CD14-positive monocyte (primary cell): ENCODE results near the gene SPATS2. TPM values are rescaled to one million over a fixed set of nuclear protein-coding genes. Genes with fewer than 3 reads are reported as not detected.

Source experiments
- DNase-seq, 3 donors: peaks; one replicate each; pipeline ENCODE4 v3.0.0-alpha.2; 2011 to 2022
- H2AFZ ChIP-seq: 2 replicates; pipeline ENCODE4 v1.6.0; 2012; ENCODE audit warnings: mild to moderate bottlenecking, low read depth, low read length, inconsistent platforms; ENCODE audit not compliant: insufficient read depth, poor library complexity, severe bottlenecking
- H3K27ac ChIP-seq, 2 donors: 1 replicate in 1 of 2; 2 replicates in 1 of 2; pipeline ENCODE4 v1.5.1; 2012 to 2013; ENCODE audit warnings: low read length in 2 of 2, control low read depth in 1 of 2, inconsistent platforms in 1 of 2, low read depth in 1 of 2, mild to moderate bottlenecking in 1 of 2
- H3K27me3 ChIP-seq, 2 donors: one replicate each; pipeline versions ENCODE4 v1.6.0 to v1.6.1; 2011 to 2013; ENCODE audit warnings: low read length in 2 of 2; ENCODE audit not compliant: control insufficient read depth in 2 of 2, insufficient read depth in 2 of 2
- H3K36me3 ChIP-seq, 2 donors: replicated peaks in 1 of 2; 1 replicate in 1 of 2; 2 replicates in 1 of 2; pipeline versions ENCODE4 v1.5.1 to v1.6.1; 2012 to 2013; ENCODE audit warnings: low read length in 2 of 2, control low read depth in 1 of 2, inconsistent platforms in 1 of 2, mild to moderate bottlenecking in 1 of 2; ENCODE audit not compliant: insufficient read depth in 2 of 2, control insufficient read depth in 1 of 2
- H3K4me1 ChIP-seq, 2 donors: 1 replicate in 1 of 2; 2 replicates in 1 of 2; pipeline versions ENCODE4 v1.5.1 to v1.6.1; 2012 to 2013; ENCODE audit warnings: low read length in 2 of 2, control low read depth in 1 of 2, inconsistent platforms in 1 of 2, mild to moderate bottlenecking in 1 of 2, moderate library complexity in 1 of 2; ENCODE audit not compliant: insufficient read depth in 2 of 2, control insufficient read depth in 1 of 2
- H3K4me2 ChIP-seq: replicated peaks from 2 replicates; pipeline ENCODE3; 2012; ENCODE audit warnings: low read length, moderate library complexity, mild to moderate bottlenecking; ENCODE audit not compliant: poor library complexity, severe bottlenecking; ENCODE audit errors: extremely low read depth
- H3K4me3 ChIP-seq, 3 experiments: fragments of 200-600 bp in 1 of 3; sonication (generic) in 1 of 3; replicated peaks in 1 of 3; 1 replicate in 2 of 3; 2 replicates in 1 of 3; pipeline ENCODE4 v1.5.1; 2011 to 2013; ENCODE audit warnings: low read length in 3 of 3, mild to moderate bottlenecking in 3 of 3, control low read depth in 2 of 3, low read depth in 2 of 3, inconsistent platforms in 1 of 3, moderate library complexity in 1 of 3
- H3K79me2 ChIP-seq: 2 replicates; pipeline ENCODE4 v1.6.0; 2012; ENCODE audit warnings: mild to moderate bottlenecking, control low read depth, inconsistent platforms, low read length, moderate library complexity; ENCODE audit not compliant: insufficient read depth
- H3K9ac ChIP-seq: 2 replicates; pipeline ENCODE4 v1.6.0; 2017; ENCODE audit warnings: low read length, mild to moderate bottlenecking; ENCODE audit not compliant: insufficient read depth, poor library complexity, severe bottlenecking
- H3K9me3 ChIP-seq, 2 donors: replicated peaks in 1 of 2; 1 replicate in 1 of 2; 2 replicates in 1 of 2; pipeline versions ENCODE4 v1.5.1 to v1.6.1; 2012 to 2013; ENCODE audit warnings: low read length in 2 of 2, control low read depth in 1 of 2; ENCODE audit not compliant: control insufficient read depth in 1 of 2, insufficient read depth in 1 of 2
- H4K20me1 ChIP-seq: 2 replicates; pipeline ENCODE4 v1.6.0; 2012; ENCODE audit warnings: mild to moderate bottlenecking, low read length, control low read depth, moderate library complexity; ENCODE audit not compliant: insufficient read depth
- H3K27ac Mint-ChIP-seq, 7 donors: one replicate each; pipeline ENCODE4 v1.8.0; 2020; ENCODE audit warnings: mild to moderate bottlenecking in 7 of 7, mixed read lengths in 7 of 7, moderate library complexity in 6 of 7, inconsistent platforms in 2 of 7
- H3K27me3 Mint-ChIP-seq, 3 donors: one replicate each; pipeline ENCODE4 v1.8.0; 2021 to 2022; ENCODE audit warnings: low read depth in 3 of 3, mild to moderate bottlenecking in 3 of 3, mixed read lengths in 3 of 3, moderate library complexity in 3 of 3, inconsistent platforms in 1 of 3
- H3K36me3 Mint-ChIP-seq, 2 donors: one replicate each; pipeline ENCODE4 v1.8.0; 2020; ENCODE audit warnings: mixed read lengths in 2 of 2, inconsistent platforms in 1 of 2, mild to moderate bottlenecking in 1 of 2
- H3K4me1 Mint-ChIP-seq: one replicate; pipeline ENCODE4 v1.8.0; 2020; ENCODE audit warnings: mild to moderate bottlenecking, mixed read lengths
- H3K4me3 Mint-ChIP-seq, 2 donors: one replicate each; pipeline ENCODE4 v1.8.0; 2020; ENCODE audit warnings: mild to moderate bottlenecking in 2 of 2, mixed read lengths in 2 of 2, moderate library complexity in 1 of 2
- H3K9me3 Mint-ChIP-seq, 7 donors: one replicate each; pipeline ENCODE4 v1.8.0; 2020 to 2022; ENCODE audit warnings: mixed read lengths in 7 of 7, mild to moderate bottlenecking in 6 of 7, moderate library complexity in 6 of 7, inconsistent platforms in 2 of 7
- CTCF ChIP-seq: fragments of 200-600 bp; IDR thresholded peaks from one replicate; pipeline ENCODE4 v1.8.0; 2022; ENCODE audit warnings: antibody characterized with exemption, mild to moderate bottlenecking
- WGBS: methylation state at CpG from one replicate; pipeline ENCODE4 v1.1.5; 2013; ENCODE audit warnings: missing lambda C conversion rate; ENCODE audit not compliant: insufficient coverage; 5-methylcytosine and 5-hydroxymethylcytosine counted together
- intact Hi-C, 2 donors: fragments of 100-400 bp; cut with micrococcal nuclease; formaldehyde crosslinking; loops; one replicate each; pipeline versions ENCODE4 v1.15.0 to v1.15.1; 2023
- polyA plus RNA-seq, 3 donors: library from polyadenylated mRNA; depleted of rRNA in 1 of 3; unstranded in 2 of 3; stranded (reverse) in 1 of 3; fragments of 300-500 nt in 2 of 3; fragments of >200 nt in 1 of 3; fragmentation: Illumina TruSeq in 2 of 3; gene quantifications; 1 replicate in 2 of 3; 2 replicates in 1 of 3; pipeline ENCODE4 v1.2.3, GENCODE V29; 2012 to 2021

Gene SPATS2
- polyA plus RNA-seq, 3 donors, result 1.1 to 3.2 (median 1.8) TPM

GRCh38 chr12:49364989-49365388 is 2.3 kb upstream of the SPATS2 start:
- no peaks in the 10 kb centered on the region for H3K9me3 ChIP-seq
- no peak overlapping the region for H3K9ac ChIP-seq
- Mint-ChIP-seq H3K4me1 (peaks cover 36% of the 10 kb centered on the region), H3K27ac (peak overlapping the region in 3 of 7 donors; percentile 35 to 72 (median 66)), H3K36me3 (no peaks in the 10 kb centered on the region), H3K4me3 (no peak overlapping the region), H3K27me3 (peaks cover 0 to 4% (median 2%) of the 10 kb centered on the region in 3 donors), H3K9me3 (no peaks in the 10 kb centered on the region)
- no peak overlapping the region for H3K27ac ChIP-seq
- H3K79me2 ChIP-seq, result no peaks in the 10 kb centered on the region
- H3K36me3 ChIP-seq, result no peaks in the 10 kb centered on the region
- H3K27me3 ChIP-seq, result no peaks in the 10 kb centered on the region
- H2AFZ ChIP-seq, result no peak overlapping the region
- H3K4me1 ChIP-seq, result peaks cover 33 to 36% of the 10 kb centered on the region in 2 donors
- no CpG with 5 or more reads among the region's 1 CpG for WGBS
- H3K4me2 ChIP-seq, result peak overlapping the region; percentile 33
- peak overlapping the region in 1 of 3 experiments; percentile 35 for H3K4me3 ChIP-seq
- DNase-seq, result peak; percentile 56 to 84 (median 83)
- no peaks in the 10 kb centered on the region for H4K20me1 ChIP-seq
- TF ChIP-seq CTCF, result no peak
- intact Hi-C loops, result no loop called here

GRCh38 chr12:49365542-49365941 is 1.7 kb upstream of the SPATS2 start:
- H4K20me1 ChIP-seq, result no peaks in the 10 kb centered on the region
- DNase-seq, result no peak
- no peaks in the 10 kb centered on the region for H3K9me3 ChIP-seq
- peaks cover 0 to 2% (median 2%) of the 10 kb centered on the region in 3 donors for H3K27me3 Mint-ChIP-seq
- no peak for TF ChIP-seq CTCF
- WGBS, result no CpG with 5 or more reads among the region's 5 CpGs
- peaks cover 33 to 39% of the 10 kb centered on the region in 2 donors for H3K4me1 ChIP-seq
- intact Hi-C loops, result no loop called here
- H3K36me3 ChIP-seq, result no peaks in the 10 kb centered on the region
- no peaks in the 10 kb centered on the region for H3K36me3 Mint-ChIP-seq
- no peak overlapping the region for H3K9ac ChIP-seq
- no peak overlapping the region for H2AFZ ChIP-seq
- no peaks in the 10 kb centered on the region for H3K9me3 Mint-ChIP-seq
- no peaks in the 10 kb centered on the region for H3K79me2 ChIP-seq
- H3K4me3 Mint-ChIP-seq, result no peak overlapping the region
- no peaks in the 10 kb centered on the region for H3K27me3 ChIP-seq
- peak overlapping the region in 2 of 7 donors; percentile 33 to 35 for H3K27ac Mint-ChIP-seq
- H3K4me2 ChIP-seq, result peak overlapping the region; percentile 33
- peak overlapping the region in 1 of 3 experiments; percentile 35 for H3K4me3 ChIP-seq
- no peak overlapping the region for H3K27ac ChIP-seq
- H3K4me1 Mint-ChIP-seq, result peaks cover 36% of the 10 kb centered on the region
